WTC11 (cell line): ENCODE data around the gene NCOA1.

Source experiments
- HMGA2 ChIP-seq: fragments of 250-450 bp; sonication (Bioruptor Pico); IDR thresholded peaks from 2 replicates; pipeline ENCODE4 v1.4.0; 2021; ENCODE audit warnings: mild to moderate bottlenecking, moderate library complexity
- TF ChIP-seq, protein P1 (sequence below): sonication (generic); formaldehyde crosslinking; IDR thresholded peaks from 2 replicates; pipeline ENCODE4 v1.8.0; 2022; ENCODE audit warnings: mild to moderate bottlenecking, missing genetic modification reagents

DNA sequence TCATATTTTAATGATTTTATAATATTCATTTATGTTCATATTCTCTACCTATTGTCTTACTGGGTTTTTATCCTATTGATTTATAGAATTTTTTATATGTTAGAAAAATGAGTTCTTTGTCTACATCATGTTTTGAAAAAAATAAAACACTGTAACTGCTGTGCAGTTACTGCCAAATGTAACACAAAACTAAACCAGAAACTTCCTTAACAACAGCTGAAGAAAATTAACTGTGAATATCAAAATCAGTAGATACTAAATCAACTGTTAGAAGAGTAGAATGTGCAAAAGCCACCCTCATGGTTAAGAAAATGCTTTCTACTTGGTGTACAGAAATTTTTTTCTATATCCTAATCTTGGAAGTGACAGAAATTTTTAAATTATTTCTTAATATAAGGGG, 232.6 kb downstream of the NCOA1 start:
- TF ChIP-seq, protein P1, sequence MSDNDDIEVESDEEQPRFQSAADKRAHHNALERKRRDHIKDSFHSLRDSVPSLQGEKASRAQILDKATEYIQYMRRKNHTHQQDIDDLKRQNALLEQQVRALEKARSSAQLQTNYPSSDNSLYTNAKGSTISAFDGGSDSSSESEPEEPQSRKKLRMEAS (CRISPR knock-in tag), result no peak
- TF ChIP-seq HMGA2 (CRISPR knock-in tag), result no peak
